NOMO-1 (cell line): Measurements from ENCODE around the gene ASTN2.

Source experiments
- DNase-seq, 2 experiments: peaks; one replicate each; lab custom pipeline; 2025; ENCODE audit not compliant: unreplicated experiment in 2 of 2; lab: John Stamatoyannopoulos, UW

Gene ASTN2

GRCh38 chr9:117414220-117414905, 494 bp downstream of the ASTN2 start:
- no peak for DNase-seq

- DNase-seq, result no peak
Observed at GRCh38 chr9:117413346-117414219, 1.3 kb downstream of the ASTN2 start.

GRCh38 chr9:117412841-117413240, 2.0 kb downstream of the ASTN2 start:
- DNase-seq, result no peak

GRCh38 chr9:117412006-117412715, 2.7 kb downstream of the ASTN2 start:
- no peak for DNase-seq

GRCh38 chr9:117411547-117411946, 3.3 kb downstream of the ASTN2 start:
- no peak for DNase-seq

GRCh38 chr9:117409321-117409720, 5.5 kb downstream of the ASTN2 start:
- DNase-seq, result no peak

GRCh38 chr9:117407436-117408022, 7.3 kb downstream of the ASTN2 start:
- no peak for DNase-seq

GRCh38 chr9:117405950-117406705, 8.7 kb downstream of the ASTN2 start:
- no peak for DNase-seq

- no peak for DNase-seq
Observed at GRCh38 chr9:117403848-117404247, 11.0 kb downstream of the ASTN2 start.

GRCh38 chr9:117403403-117403811, 11.4 kb downstream of the ASTN2 start:
- no peak for DNase-seq

GRCh38 chr9:117400171-117400570, 14.7 kb downstream of the ASTN2 start:
- no peak for DNase-seq

GRCh38 chr9:117395151-117395650, 19.7 kb downstream of the ASTN2 start:
- DNase-seq, result no peak

GRCh38 chr9:117394655-117395054, 20.2 kb downstream of the ASTN2 start:
- no peak for DNase-seq

GRCh38 chr9:117392992-117393391, 21.9 kb downstream of the ASTN2 start:
- DNase-seq, result no peak

- no peak for DNase-seq
Observed at GRCh38 chr9:117387422-117387821, 27.4 kb downstream of the ASTN2 start.

- DNase-seq, result no peak
Observed at GRCh38 chr9:117379341-117379740, 35.5 kb downstream of the ASTN2 start.

- DNase-seq, result no peak
Observed at GRCh38 chr9:117377046-117377445, 37.8 kb downstream of the ASTN2 start.

- no peak for DNase-seq
Observed at GRCh38 chr9:117375956-117376355, 38.9 kb downstream of the ASTN2 start.

- DNase-seq, result no peak
Observed at GRCh38 chr9:117374076-117374725, 40.7 kb downstream of the ASTN2 start.
